B cell (primary cell): ENCODE results near the gene MAP3K14. TPM values are rescaled to one million over a fixed set of nuclear protein-coding genes. Genes with fewer than 3 reads are reported as not detected.
A peak's percentile ranks its signal among the peaks of the same experiment; 100 is the strongest.

Experiments used
- ATAC-seq: fragments of 200-7000 bp; cut with Tn5 transposase; one replicate; pipeline ENCODE4 v1.10.0; 2021; ENCODE audit warnings: low read depth, mild to moderate bottlenecking, moderate number of reproducible peaks, moderate library complexity
- CTCF ChIA-PET: fragments of 350-600 bp; sonication (Branson Sonifier 250); formaldehyde crosslinking; loops from one replicate; lab custom pipeline; 2021; ENCODE audit warnings: antibody characterized with exemption, inconsistent platforms; lab: Charles Lee
- POLR2A ChIA-PET: fragments of 350-600 bp; sonication (Branson Sonifier 250); formaldehyde crosslinking; loops from one replicate; lab custom pipeline; 2021; ENCODE audit warnings: antibody characterized with exemption; lab: Charles Lee
- DNase-seq: peaks from one replicate; pipeline ENCODE4 v3.0.0; 2013
- H2AFZ ChIP-seq: 2 replicates; pipeline ENCODE4 v1.6.1; 2012; ENCODE audit warnings: mild to moderate bottlenecking, low read depth, low read length; ENCODE audit not compliant: insufficient read depth, poor library complexity, severe bottlenecking
- H3K27ac ChIP-seq, 2 donors: 1 replicate in 1 of 2; 2 replicates in 1 of 2; pipeline ENCODE4 v1.5.1; 2012 to 2013; ENCODE audit warnings: low read length in 2 of 2, mild to moderate bottlenecking in 2 of 2, moderate library complexity in 1 of 2
- H3K27me3 ChIP-seq, 4 experiments: fragments of 200-600 bp in 1 of 4; sonication (generic) in 1 of 4; replicated peaks in 1 of 4; 1 replicate in 2 of 4; 2 replicates in 2 of 4; pipeline versions ENCODE4 v1.6.1 to v1.7.0; 2013 to 2016; ENCODE audit warnings: low read length in 3 of 4, mild to moderate bottlenecking in 2 of 4, mixed read lengths in 1 of 4, moderate library complexity in 1 of 4; ENCODE audit not compliant: insufficient read depth in 4 of 4, control insufficient read depth in 3 of 4; ENCODE audit errors: control extremely low read depth in 1 of 4
- H3K36me3 ChIP-seq, 2 experiments: replicated peaks in 1 of 2; 1 replicate in 1 of 2; 2 replicates in 1 of 2; pipeline versions ENCODE4 v1.6.1 to v1.7.1; 2013; ENCODE audit warnings: low read length in 1 of 2; ENCODE audit not compliant: insufficient read depth in 2 of 2, control insufficient read depth in 1 of 2; ENCODE audit errors: control extremely low read depth in 1 of 2, extremely low read depth in 1 of 2
- H3K4me1 ChIP-seq, 2 donors: fragments of 200-600 bp in 1 of 2; sonication (generic) in 1 of 2; 1 replicate in 1 of 2; 2 replicates in 1 of 2; pipeline versions ENCODE4 v1.5.1 to v1.6.1; 2013 to 2017; ENCODE audit warnings: low read length in 2 of 2; ENCODE audit not compliant: control insufficient read depth in 2 of 2, insufficient read depth in 2 of 2
- H3K4me2 ChIP-seq: replicated peaks from 2 replicates; pipeline ENCODE3; 2012; ENCODE audit warnings: mild to moderate bottlenecking, low read depth, low read length; ENCODE audit not compliant: poor library complexity, severe bottlenecking
- H3K4me3 ChIP-seq, 5 experiments: fragments of 200-600 bp in 1 of 5; sonication (generic) in 1 of 5; 1 replicate in 3 of 5; 2 replicates in 2 of 5; pipeline versions ENCODE4 v1.5.1 to v1.7.0; 2011 to 2016; ENCODE audit warnings: low read length in 4 of 5, mild to moderate bottlenecking in 4 of 5, low read depth in 2 of 5, control low read depth in 1 of 5, moderate library complexity in 1 of 5; ENCODE audit not compliant: insufficient read depth in 1 of 5; ENCODE audit errors: control extremely low read depth in 1 of 5, extremely low read depth in 1 of 5
- H3K79me2 ChIP-seq: fragments of 200-600 bp; sonication (generic); one replicate; pipeline ENCODE4 v1.6.0; 2016; ENCODE audit warnings: low read length; ENCODE audit not compliant: control insufficient read depth, insufficient read depth
- H3K9ac ChIP-seq: fragments of 200-600 bp; sonication (generic); 2 replicates; pipeline ENCODE4 v1.6.1; 2017; ENCODE audit warnings: mild to moderate bottlenecking, low read length, moderate library complexity
- H3K9me3 ChIP-seq, 3 donors: one replicate each; pipeline versions ENCODE4 v1.6.1 to v1.7.1; 2013; ENCODE audit warnings: low read length in 2 of 3; ENCODE audit not compliant: control insufficient read depth in 2 of 3, insufficient read depth in 1 of 3; ENCODE audit errors: control extremely low read depth in 1 of 3
- H4K20me1 ChIP-seq: 2 replicates; pipeline ENCODE4 v1.6.0; 2012; ENCODE audit warnings: mild to moderate bottlenecking, low read length; ENCODE audit not compliant: insufficient read depth, control insufficient read depth, poor library complexity, severe bottlenecking
- H3K27ac Mint-ChIP-seq: one replicate; pipeline ENCODE4 v1.8.0; 2021; ENCODE audit warnings: mixed read lengths
- H3K27me3 Mint-ChIP-seq: one replicate; pipeline ENCODE4 v1.8.0; 2021; ENCODE audit warnings: mixed read lengths
- H3K4me1 Mint-ChIP-seq: one replicate; pipeline ENCODE4 v1.8.0; 2021; ENCODE audit warnings: mixed read lengths
- H3K4me3 Mint-ChIP-seq: one replicate; pipeline ENCODE4 v1.8.0; 2021; ENCODE audit warnings: mixed read lengths
- H3K9me3 Mint-ChIP-seq: one replicate; pipeline ENCODE4 v1.8.0; 2022; ENCODE audit warnings: mixed read lengths; ENCODE audit not compliant: insufficient read depth
- EZH2 ChIP-seq: IDR thresholded peaks from 2 replicates; pipeline ENCODE4 v1.6.1; 2012; ENCODE audit warnings: borderline replicate concordance, low read depth, mild to moderate bottlenecking, moderate library complexity, low read length; ENCODE audit not compliant: insufficient read depth, poor library complexity, severe bottlenecking
- WGBS: methylation state at CpG from one replicate; pipeline ENCODE4 v1.1.5; 2013; ENCODE audit warnings: missing lambda C conversion rate; ENCODE audit not compliant: insufficient coverage; 5-methylcytosine and 5-hydroxymethylcytosine counted together
- intact Hi-C: fragments of 100-400 bp; cut with micrococcal nuclease; formaldehyde crosslinking; loops from one replicate; pipeline ENCODE4 v1.10.0; 2022
- polyA plus RNA-seq: library from polyadenylated mRNA; depleted of rRNA; stranded (reverse); fragments of >200 nt; gene quantifications from 2 replicates; pipeline ENCODE4 v1.2.3, GENCODE V29; 2012
- total RNA-seq, 2 donors: library from RNA; stranded (reverse); fragments of 120-200 nt in 1 of 2; gene quantifications; 1 replicate in 1 of 2; 2 replicates in 1 of 2; pipeline versions ENCODE4 v1.2.3 to v1.2.4, GENCODE V29; 2013 to 2022
- TF ChIP-seq, protein P1 (sequence below): fragments of 200-600 bp; IDR thresholded peaks from one replicate; pipeline ENCODE4 v1.8.0; 2022; ENCODE audit warnings: antibody characterized with exemption, mild to moderate bottlenecking

MAP3K14 gene
- total and polyA plus RNA-seq, 2 donors (not counting 1 experiment from before 2014, with no cell fraction given), result 66.1 to 84.1 TPM

DNA sequence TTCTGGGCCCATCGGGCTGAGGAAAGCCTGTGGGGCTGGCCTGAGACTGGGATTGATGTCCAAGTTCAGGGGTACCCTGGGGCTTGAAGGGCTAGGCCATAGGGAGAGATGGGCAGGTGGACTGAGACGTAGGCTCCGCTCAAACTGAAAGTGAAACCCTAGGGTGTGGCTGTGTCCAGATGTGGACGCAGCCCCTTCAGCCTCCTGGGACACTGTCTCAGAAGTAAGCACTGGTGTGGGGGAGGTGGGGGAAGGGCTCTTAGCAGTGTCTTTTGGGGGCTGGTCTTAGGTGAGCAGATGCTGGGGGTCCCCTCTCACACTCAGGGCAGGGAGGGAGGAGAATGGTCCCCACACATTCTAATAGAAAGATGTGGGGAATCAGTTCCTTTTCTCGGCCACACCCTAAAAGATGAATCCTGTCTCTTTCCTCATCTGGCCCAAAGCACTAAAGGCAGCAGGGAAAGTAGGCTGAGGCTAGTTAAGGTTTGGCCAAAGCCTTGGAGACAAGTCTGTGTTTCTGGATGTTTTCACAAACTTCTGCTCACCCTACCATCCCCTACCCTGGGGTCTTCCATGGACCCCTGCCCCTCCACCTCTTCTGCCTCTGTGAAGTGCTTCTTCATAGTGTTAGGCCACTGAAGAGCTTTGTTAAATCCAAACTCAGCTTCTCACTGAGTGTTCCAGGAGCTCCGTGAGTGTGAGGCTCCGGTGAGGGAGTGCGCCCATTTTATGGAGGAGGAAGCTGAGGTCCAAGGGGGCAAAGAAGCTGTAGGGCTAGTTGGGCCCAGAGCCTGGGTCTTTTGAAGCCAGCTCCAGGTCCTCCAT, 89.5 kb downstream of the MAP3K14 start:
- POLR2A ChIA-PET, result interaction anchor here (0.7 to 9.9 kb wide), 9 partner anchors 7 to 158 kb away, joined by 3 to 149 read pairs (median 17); partner anchors contain the start of genes FMNL1, HEXIM1, HEXIM2 and MAP3K14
- H3K9me3 ChIP-seq, result no peaks in the 10 kb centered on the region
- H3K4me1 ChIP-seq, result peaks cover 78 to 95% of the 10 kb centered on the region in 2 donors
- Mint-ChIP-seq H3K9me3 (no peaks in the 10 kb centered on the region), H3K4me1 (peaks cover 90% of the 10 kb centered on the region), H3K27me3 (no peaks in the 10 kb centered on the region), H3K4me3 (peak overlapping the region; percentile 100), H3K27ac (peak overlapping the region; percentile 99)
- WGBS, result 37% methylated on average over 6 of the region's 8 CpGs
- intact Hi-C loops, result loop anchor here (1.0 kb wide), 1 partner anchor 66 kb away; the partner anchor contains the start of gene HEXIM2
- H3K36me3 ChIP-seq, result peaks cover under 1 to 19% of the 10 kb centered on the region in 2 experiments
- H2AFZ ChIP-seq, result no peak overlapping the region
- H3K9ac ChIP-seq, result peak overlapping the region; percentile 97
- no peaks in the 10 kb centered on the region for H3K27me3 ChIP-seq
- peaks cover 21% of the 10 kb centered on the region for H4K20me1 ChIP-seq
- H3K4me3 ChIP-seq, result peak overlapping the region in 4 of 5 experiments; percentile 85 to 96 (median 90)
- no peak for TF ChIP-seq EZH2
- peak overlapping the region; percentile 92 for H3K4me2 ChIP-seq
- peak; percentile 8 for ATAC-seq
- peak; percentile 72 for DNase-seq
- CTCF ChIA-PET, result interaction anchor here (0.9 to 24.6 kb wide), 8 partner anchors 7 to 92 kb away, joined by 3 to 737 read pairs (median 14); partner anchors contain the start of genes ACBD4, FMNL1, HEXIM1 and MAP3K14
- H3K27ac ChIP-seq, result peak overlapping the region; percentile 99 to 100
- peaks cover 100% of the 10 kb centered on the region for H3K79me2 ChIP-seq

DNA sequence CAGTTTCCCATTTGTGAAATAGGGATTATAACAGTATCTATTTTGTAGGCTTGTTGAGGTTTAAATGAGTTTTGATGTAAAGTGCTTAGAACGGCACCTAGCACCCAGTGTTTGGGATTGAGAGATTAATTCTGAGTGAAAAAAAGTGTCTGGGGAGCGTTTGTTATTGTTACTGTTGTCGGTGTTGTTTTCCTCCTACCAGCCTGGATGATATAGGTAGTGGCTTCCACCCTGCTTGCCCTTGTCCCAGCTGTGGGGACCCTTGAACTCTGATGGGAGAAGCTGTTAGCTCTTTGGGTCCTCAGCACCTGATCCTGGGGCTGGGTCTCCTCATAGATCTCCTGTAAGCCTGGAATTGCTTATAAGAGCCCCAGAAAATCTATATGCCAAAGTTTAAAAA, 90.2 kb downstream of the MAP3K14 start:
- H3K27ac ChIP-seq, result peak overlapping the region; percentile 99 to 100
- Mint-ChIP-seq H3K9me3 (no peaks in the 10 kb centered on the region), H3K4me1 (peaks cover 83% of the 10 kb centered on the region), H3K27ac (peak overlapping the region; percentile 99), H3K4me3 (peak overlapping the region; percentile 100), H3K27me3 (no peaks in the 10 kb centered on the region)
- WGBS, result 14% methylated on average over 3 of the region's 3 CpGs
- no peak for ATAC-seq
- peak overlapping the region; percentile 97 for H3K9ac ChIP-seq
- CTCF ChIA-PET, result interaction anchor here (0.7 to 15.7 kb wide), 12 partner anchors 11 to 186 kb away, joined by 3 to 737 read pairs (median 4); partner anchors contain the start of genes ACBD4, HEXIM1 and MAP3K14
- no peaks in the 10 kb centered on the region for H3K9me3 ChIP-seq
- H4K20me1 ChIP-seq, result peaks cover 13% of the 10 kb centered on the region
- H2AFZ ChIP-seq, result no peak overlapping the region
- H3K4me1 ChIP-seq, result peaks cover 78 to 88% of the 10 kb centered on the region in 2 donors
- peaks cover 98% of the 10 kb centered on the region for H3K79me2 ChIP-seq
- POLR2A ChIA-PET, result interaction anchor here (0.6 to 3.0 kb wide), 13 partner anchors 8 to 327 kb away, joined by 3 to 51 read pairs (median 4); partner anchors contain the start of genes ACBD4, EFTUD2, HEXIM1 and HEXIM2
- peak overlapping the region; percentile 92 for H3K4me2 ChIP-seq
- peaks cover 0 to 12% of the 10 kb centered on the region in 2 experiments for H3K36me3 ChIP-seq
- H3K27me3 ChIP-seq, result no peaks in the 10 kb centered on the region
- peak overlapping the region; percentile 85 to 96 (median 90) for H3K4me3 ChIP-seq
- TF ChIP-seq, protein P1, sequence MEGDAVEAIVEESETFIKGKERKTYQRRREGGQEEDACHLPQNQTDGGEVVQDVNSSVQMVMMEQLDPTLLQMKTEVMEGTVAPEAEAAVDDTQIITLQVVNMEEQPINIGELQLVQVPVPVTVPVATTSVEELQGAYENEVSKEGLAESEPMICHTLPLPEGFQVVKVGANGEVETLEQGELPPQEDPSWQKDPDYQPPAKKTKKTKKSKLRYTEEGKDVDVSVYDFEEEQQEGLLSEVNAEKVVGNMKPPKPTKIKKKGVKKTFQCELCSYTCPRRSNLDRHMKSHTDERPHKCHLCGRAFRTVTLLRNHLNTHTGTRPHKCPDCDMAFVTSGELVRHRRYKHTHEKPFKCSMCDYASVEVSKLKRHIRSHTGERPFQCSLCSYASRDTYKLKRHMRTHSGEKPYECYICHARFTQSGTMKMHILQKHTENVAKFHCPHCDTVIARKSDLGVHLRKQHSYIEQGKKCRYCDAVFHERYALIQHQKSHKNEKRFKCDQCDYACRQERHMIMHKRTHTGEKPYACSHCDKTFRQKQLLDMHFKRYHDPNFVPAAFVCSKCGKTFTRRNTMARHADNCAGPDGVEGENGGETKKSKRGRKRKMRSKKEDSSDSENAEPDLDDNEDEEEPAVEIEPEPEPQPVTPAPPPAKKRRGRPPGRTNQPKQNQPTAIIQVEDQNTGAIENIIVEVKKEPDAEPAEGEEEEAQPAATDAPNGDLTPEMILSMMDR, result no peak
- TF ChIP-seq EZH2, result no peak
- no peak for DNase-seq
- intact Hi-C loops, result loop anchor here (1.0 kb wide), 1 partner anchor 9 kb away; no protein-coding TSS in a partner anchor
